Measurements from ENCODE around the gene PTPRF.

The PTPRF gene

DNA sequence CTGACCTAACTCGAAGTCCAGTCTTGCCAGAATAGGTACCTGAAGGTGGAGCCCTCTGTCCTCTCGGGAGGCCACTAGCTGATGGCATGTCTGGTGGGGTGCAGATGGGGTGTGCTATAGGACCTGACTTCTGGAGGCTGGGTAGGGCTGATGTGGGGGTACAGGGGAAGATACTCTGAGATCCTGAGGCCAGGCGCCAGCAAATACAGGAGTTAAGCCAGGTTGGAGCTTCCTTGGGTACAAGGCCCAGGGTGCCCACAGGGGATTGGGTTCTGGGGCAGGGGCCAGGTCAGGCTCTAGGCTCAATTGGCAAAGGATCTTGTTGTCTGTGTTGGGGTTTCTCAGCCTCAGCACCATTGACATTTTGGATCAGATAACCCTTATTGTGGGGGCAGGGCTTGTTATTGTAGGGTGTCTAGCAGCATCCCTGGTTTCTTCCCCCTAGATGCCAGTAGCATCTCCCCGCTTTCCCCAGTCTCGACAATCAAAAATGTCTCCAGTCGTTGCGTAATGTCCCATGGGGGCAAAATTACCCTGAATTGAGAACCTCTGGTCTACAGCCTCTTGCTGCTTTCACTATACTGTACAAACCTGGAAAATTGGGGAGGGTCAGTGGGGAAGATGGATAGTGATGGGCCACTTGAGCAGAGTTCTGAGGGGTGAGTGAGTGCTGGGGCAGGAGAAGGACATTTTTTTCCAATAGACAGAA, 9.2 kb downstream of the PTPRF start:
- peak overlapping the region; percentile 74 for H3K27ac ChIP-seq (ENCODE audit: low read depth, low read length)
- H3K36me3 ChIP-seq (ENCODE audit: insufficient read depth, low read length), result peaks cover 18% of the 10 kb centered on the region
- H3K4me1 ChIP-seq (ENCODE audit: insufficient read depth, low read length), result peaks cover 62% of the 10 kb centered on the region
- H3K9me3 ChIP-seq (ENCODE audit: low read length), result no peaks in the 10 kb centered on the region
- no peak overlapping the region for H3K4me3 ChIP-seq (ENCODE audit: low read depth in 1 of 2, low read length in 2 of 2)
- H3K27me3 ChIP-seq (ENCODE audit: control insufficient read depth in 1 of 2, insufficient read depth in 2 of 2, low read length in 2 of 2), result no peaks in the 10 kb centered on the region
- H3K9ac ChIP-seq (ENCODE audit: low read length), result no peak overlapping the region

DNA sequence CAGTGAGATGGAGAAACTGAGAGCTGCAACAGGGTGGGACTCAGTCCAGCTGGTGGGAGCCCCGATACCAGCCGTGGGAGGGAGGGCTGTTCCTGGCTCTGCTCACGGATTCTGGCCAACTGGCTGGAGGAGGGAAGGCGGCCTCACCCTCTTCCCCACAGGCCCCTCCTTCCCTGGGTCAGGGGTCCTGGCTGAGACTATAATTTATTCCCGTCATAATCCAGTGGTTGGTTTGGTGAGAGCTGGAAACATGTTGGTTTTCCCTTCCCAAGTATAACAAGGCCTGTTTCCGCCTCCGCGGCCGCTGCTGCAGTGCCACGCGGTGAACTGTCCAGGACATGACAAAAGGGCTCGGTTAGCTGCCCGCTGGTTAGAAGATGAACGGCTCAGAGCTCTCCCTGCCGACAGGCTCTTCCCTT, 10.0 kb downstream of the PTPRF start:
- H3K27ac ChIP-seq (ENCODE audit: low read depth, low read length), result peak overlapping the region; percentile 74
- peaks cover 63% of the 10 kb centered on the region for H3K4me1 ChIP-seq (ENCODE audit: insufficient read depth, low read length)

DNA sequence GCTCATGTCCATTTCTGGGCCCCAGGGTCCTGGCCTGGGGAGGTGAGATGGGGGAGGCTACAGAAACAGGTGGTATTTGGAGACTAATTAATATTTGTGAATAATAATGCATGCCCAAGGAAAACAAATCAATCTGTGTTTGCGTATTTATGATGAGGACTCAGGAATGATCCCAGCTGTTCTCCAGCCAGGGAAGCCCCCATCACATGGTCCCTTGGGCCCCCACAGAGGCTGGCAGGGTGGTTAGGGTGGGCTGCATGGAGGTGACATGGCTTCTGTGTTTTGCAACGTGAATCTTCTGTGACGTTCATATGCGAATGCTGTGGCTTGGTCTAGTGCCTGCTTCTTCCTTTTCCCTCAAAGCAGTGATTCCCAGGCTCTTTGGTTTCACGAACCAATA, 10.5 kb downstream of the PTPRF start:
- Histone ChIP-seq H3K4me3 (ENCODE audit: low read depth in 1 of 2, low read length in 2 of 2) (no peak overlapping the region), H3K4me1 (ENCODE audit: insufficient read depth, low read length) (peaks cover 66% of the 10 kb centered on the region), H3K27me3 (ENCODE audit: control insufficient read depth in 1 of 2, insufficient read depth in 2 of 2, low read length in 2 of 2) (no peaks in the 10 kb centered on the region), H3K36me3 (ENCODE audit: insufficient read depth, low read length) (peaks cover 25% of the 10 kb centered on the region), H3K9ac (ENCODE audit: low read length) (no peak overlapping the region), H3K9me3 (ENCODE audit: low read length) (no peaks in the 10 kb centered on the region), H3K27ac (ENCODE audit: low read depth, low read length) (peak overlapping the region; percentile 74)

More for the DNA sequence above, 10.0 kb downstream of the PTPRF start:
- H3K4me3 ChIP-seq (ENCODE audit: low read depth in 1 of 2, low read length in 2 of 2), result no peak overlapping the region
- no peaks in the 10 kb centered on the region for H3K27me3 ChIP-seq (ENCODE audit: control insufficient read depth in 1 of 2, insufficient read depth in 2 of 2, low read length in 2 of 2)
- no peaks in the 10 kb centered on the region for H3K9me3 ChIP-seq (ENCODE audit: low read length)
- H3K9ac ChIP-seq (ENCODE audit: low read length), result no peak overlapping the region
- peaks cover 25% of the 10 kb centered on the region for H3K36me3 ChIP-seq (ENCODE audit: insufficient read depth, low read length)

DNA sequence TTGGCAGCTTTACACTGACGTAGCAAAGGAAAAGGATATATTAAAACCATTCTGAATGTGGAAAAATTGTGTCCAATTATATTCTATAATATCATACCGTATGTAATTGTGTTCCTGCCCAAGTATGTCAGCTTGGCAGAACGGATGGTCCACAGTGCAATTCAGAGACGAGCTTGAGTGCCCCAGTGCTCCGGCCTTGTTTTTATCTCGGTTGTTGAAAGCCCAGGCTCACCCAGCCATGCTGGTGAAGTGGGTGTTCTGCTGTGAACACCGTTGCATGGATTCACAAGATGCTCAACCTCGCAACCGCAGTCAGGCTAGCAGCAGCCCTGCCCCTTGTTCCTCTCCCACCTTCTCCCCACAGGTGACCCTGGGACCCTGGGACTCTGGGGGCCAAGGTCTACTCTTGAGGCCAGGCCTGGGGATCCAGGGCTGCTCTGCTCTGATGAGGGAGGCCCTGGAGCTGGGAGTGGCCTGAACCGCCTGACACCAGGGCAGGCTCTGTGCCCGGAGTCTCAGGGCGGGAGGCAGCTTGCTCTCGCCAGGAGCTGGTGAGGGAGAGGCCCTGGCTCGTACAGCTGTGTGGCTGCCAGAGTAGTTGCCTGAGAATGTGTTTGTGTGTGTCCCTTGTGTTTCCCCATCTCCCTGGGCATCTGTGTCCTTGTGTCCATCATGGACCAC, 11.2 kb downstream of the PTPRF start:
- Histone ChIP-seq H3K4me1 (ENCODE audit: insufficient read depth, low read length) (peaks cover 65% of the 10 kb centered on the region), H3K9me3 (ENCODE audit: low read length) (no peaks in the 10 kb centered on the region), H3K36me3 (ENCODE audit: insufficient read depth, low read length) (peaks cover 33% of the 10 kb centered on the region), H3K27ac (ENCODE audit: low read depth, low read length) (peak overlapping the region; percentile 74), H3K4me3 (ENCODE audit: low read depth in 1 of 2, low read length in 2 of 2) (no peak overlapping the region), H3K9ac (ENCODE audit: low read length) (no peak overlapping the region), H3K27me3 (ENCODE audit: control insufficient read depth in 1 of 2, insufficient read depth in 2 of 2, low read length in 2 of 2) (no peaks in the 10 kb centered on the region)

DNA sequence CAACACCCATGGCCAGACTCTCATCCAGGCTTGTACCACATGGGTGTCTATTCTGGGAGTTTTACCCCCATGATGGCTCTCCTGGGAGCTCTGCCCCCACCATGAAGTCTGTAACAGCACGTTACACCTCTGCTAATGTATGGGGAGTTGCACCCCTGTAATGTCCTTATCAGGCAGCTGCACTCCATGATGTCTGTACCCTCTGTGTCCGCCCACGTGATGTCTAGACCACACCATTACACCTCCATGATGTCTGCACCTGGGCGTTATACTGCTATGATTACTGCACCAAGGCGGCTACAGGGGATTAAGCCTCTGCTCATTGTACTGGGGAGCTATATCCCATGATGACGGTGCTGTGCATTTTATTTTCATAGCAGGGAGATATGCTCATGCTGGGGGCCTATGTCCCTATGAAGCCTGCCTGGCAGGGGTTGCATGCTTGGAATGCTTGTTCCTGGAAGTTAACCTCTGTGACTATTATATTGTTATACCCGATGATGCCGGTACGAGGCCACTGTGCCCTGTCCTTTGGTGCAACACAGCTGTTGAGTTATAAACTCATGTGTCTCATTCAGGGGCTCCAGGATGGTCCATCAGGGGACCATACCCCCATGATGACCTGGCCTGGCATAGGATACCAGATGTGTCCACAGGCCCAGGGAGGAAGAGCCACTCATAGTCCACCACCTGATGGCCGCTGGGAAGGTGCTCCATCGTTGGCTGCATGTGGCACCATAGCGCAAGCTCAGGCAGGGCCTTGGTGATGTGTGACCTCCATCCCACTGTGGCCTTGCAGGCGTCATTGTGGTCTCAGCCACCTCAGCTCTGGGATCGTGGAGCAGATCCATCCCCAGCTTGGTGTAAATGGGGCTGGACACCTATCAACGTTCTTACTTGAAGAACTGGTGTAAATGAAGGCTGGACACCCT, 12.1 kb downstream of the PTPRF start:
- Histone ChIP-seq H3K4me3 (ENCODE audit: low read depth in 1 of 2, low read length in 2 of 2) (no peak overlapping the region), H3K9me3 (ENCODE audit: low read length) (no peaks in the 10 kb centered on the region), H3K27me3 (ENCODE audit: control insufficient read depth in 1 of 2, insufficient read depth in 2 of 2, low read length in 2 of 2) (no peaks in the 10 kb centered on the region), H3K4me1 (ENCODE audit: insufficient read depth, low read length) (peaks cover 65% of the 10 kb centered on the region), H3K27ac (ENCODE audit: low read depth, low read length) (peak overlapping the region; percentile 74), H3K9ac (ENCODE audit: low read length) (no peak overlapping the region), H3K36me3 (ENCODE audit: insufficient read depth, low read length) (peaks cover 34% of the 10 kb centered on the region)

GRCh38 chr1:43543567-43543966, 12.9 kb downstream of the PTPRF start:
- no peak overlapping the region for H3K4me3 ChIP-seq (ENCODE audit: low read depth in 1 of 2, low read length in 2 of 2)
- peaks cover 65% of the 10 kb centered on the region for H3K4me1 ChIP-seq (ENCODE audit: insufficient read depth, low read length)
- H3K9me3 ChIP-seq (ENCODE audit: low read length), result no peaks in the 10 kb centered on the region
- no peak overlapping the region for H3K9ac ChIP-seq (ENCODE audit: low read length)
- H3K27me3 ChIP-seq (ENCODE audit: control insufficient read depth in 1 of 2, insufficient read depth in 2 of 2, low read length in 2 of 2), result no peaks in the 10 kb centered on the region
- H3K27ac ChIP-seq (ENCODE audit: low read depth, low read length), result peak overlapping the region; percentile 74
- peaks cover 30% of the 10 kb centered on the region for H3K36me3 ChIP-seq (ENCODE audit: insufficient read depth, low read length)

DNA sequence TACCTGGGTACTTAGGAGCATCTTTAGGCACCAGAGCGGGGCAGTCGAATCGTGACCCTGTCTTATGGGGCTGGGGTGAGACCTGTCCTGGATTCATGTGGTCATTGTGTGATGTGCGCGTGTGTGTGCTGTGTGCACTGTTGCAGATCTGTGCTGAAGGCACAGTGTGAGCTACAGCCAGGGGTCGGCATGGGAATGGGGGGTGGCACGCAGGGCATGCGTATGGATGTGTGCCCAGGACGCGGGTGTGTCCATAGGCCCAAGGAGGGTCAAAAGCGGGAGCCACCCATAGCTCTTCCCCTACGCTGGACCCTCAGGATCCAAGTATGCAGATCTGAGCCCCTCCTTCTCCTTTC, 14.6 kb downstream of the PTPRF start:
- Histone ChIP-seq H3K9me3 (ENCODE audit: low read length) (no peaks in the 10 kb centered on the region), H3K27me3 (ENCODE audit: control insufficient read depth in 1 of 2, insufficient read depth in 2 of 2, low read length in 2 of 2) (no peaks in the 10 kb centered on the region), H3K36me3 (ENCODE audit: insufficient read depth, low read length) (peaks cover 24% of the 10 kb centered on the region), H3K27ac (ENCODE audit: low read depth, low read length) (no peak overlapping the region), H3K4me1 (ENCODE audit: insufficient read depth, low read length) (peaks cover 60% of the 10 kb centered on the region), H3K4me3 (ENCODE audit: low read depth in 1 of 2, low read length in 2 of 2) (no peak overlapping the region), H3K9ac (ENCODE audit: low read length) (no peak overlapping the region)

- Histone ChIP-seq H3K27ac (ENCODE audit: low read depth, low read length) (no peak overlapping the region), H3K27me3 (ENCODE audit: control insufficient read depth in 1 of 2, insufficient read depth in 2 of 2, low read length in 2 of 2) (no peaks in the 10 kb centered on the region), H3K9ac (ENCODE audit: low read length) (no peak overlapping the region), H3K36me3 (ENCODE audit: insufficient read depth, low read length) (peaks cover 24% of the 10 kb centered on the region), H3K4me3 (ENCODE audit: low read depth in 1 of 2, low read length in 2 of 2) (no peak overlapping the region), H3K9me3 (ENCODE audit: low read length) (no peaks in the 10 kb centered on the region), H3K4me1 (ENCODE audit: insufficient read depth, low read length) (peaks cover 54% of the 10 kb centered on the region)
These were observed 15.2 kb downstream of the PTPRF start for GRCh38 chr1:43545695-43546387.

DNA sequence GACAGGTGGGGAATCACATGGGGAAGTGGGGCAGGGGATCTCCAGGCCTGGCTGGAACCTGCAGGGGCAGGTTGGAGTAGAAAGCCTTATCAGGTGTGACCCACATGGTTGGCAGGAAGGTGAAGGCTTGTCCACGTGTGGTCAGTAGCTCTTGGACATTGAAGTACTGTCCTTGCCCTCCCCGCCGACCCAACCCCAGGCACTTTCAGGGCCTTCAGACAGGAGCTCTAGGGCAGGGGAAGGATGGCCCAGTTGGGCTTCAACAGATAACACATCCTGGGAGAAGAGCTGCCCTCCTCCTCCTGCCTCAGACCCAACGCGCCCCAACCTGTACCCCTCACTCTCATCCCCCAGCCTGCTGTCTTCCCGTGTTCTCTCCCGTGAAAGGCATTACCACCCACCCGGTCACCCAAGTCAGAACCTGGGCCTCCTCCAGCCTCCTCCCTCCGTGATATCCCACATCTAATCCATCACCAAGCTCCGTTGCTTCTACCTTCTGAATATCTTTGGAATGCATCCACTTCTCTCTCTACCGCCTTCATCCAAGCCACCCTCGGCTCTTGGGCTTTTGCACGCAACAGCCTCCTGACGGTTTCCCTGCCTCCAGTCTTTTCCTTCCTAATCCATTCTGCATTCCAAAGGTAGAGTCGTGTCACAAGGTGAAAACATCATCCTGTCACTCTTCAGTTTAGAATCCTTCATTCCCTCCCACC, 15.9 kb downstream of the PTPRF start:
- H3K9ac ChIP-seq (ENCODE audit: low read length), result no peak overlapping the region
- peaks cover 24% of the 10 kb centered on the region for H3K36me3 ChIP-seq (ENCODE audit: insufficient read depth, low read length)
- no peaks in the 10 kb centered on the region for H3K27me3 ChIP-seq (ENCODE audit: control insufficient read depth in 1 of 2, insufficient read depth in 2 of 2, low read length in 2 of 2)
- H3K4me1 ChIP-seq (ENCODE audit: insufficient read depth, low read length), result peaks cover 47% of the 10 kb centered on the region
- no peaks in the 10 kb centered on the region for H3K9me3 ChIP-seq (ENCODE audit: low read length)
- no peak overlapping the region for H3K27ac ChIP-seq (ENCODE audit: low read depth, low read length)
- H3K4me3 ChIP-seq (ENCODE audit: low read depth in 1 of 2, low read length in 2 of 2), result no peak overlapping the region

- Histone ChIP-seq H3K9me3 (ENCODE audit: low read length) (no peaks in the 10 kb centered on the region), H3K27me3 (ENCODE audit: control insufficient read depth in 1 of 2, insufficient read depth in 2 of 2, low read length in 2 of 2) (no peaks in the 10 kb centered on the region), H3K4me1 (ENCODE audit: insufficient read depth, low read length) (peaks cover 43% of the 10 kb centered on the region), H3K9ac (ENCODE audit: low read length) (no peak overlapping the region), H3K27ac (ENCODE audit: low read depth, low read length) (no peak overlapping the region), H3K36me3 (ENCODE audit: insufficient read depth, low read length) (peaks cover 24% of the 10 kb centered on the region), H3K4me3 (ENCODE audit: low read depth in 1 of 2, low read length in 2 of 2) (no peak overlapping the region)
These were observed 16.9 kb downstream of the PTPRF start for GRCh38 chr1:43547538-43548072.
